WTC11 (cell line): Measurements from ENCODE around the gene CD48. TPM values are rescaled to one million over a fixed set of nuclear protein-coding genes. Genes with fewer than 3 reads are reported as not detected.

ENCODE experiments used
- ATAC-seq: fragments of 200-7000 bp; cut with Tn5 transposase; 2 replicates; pipeline ENCODE4 v1.10.0; 2021; ENCODE audit warnings: mild to moderate bottlenecking, moderate library complexity
- CTCF ChIA-PET: fragments of 300-600 bp; sonication (Branson Sonifier 250); formaldehyde crosslinking; loops from one replicate; lab custom pipeline; 2021; ENCODE audit warnings: antibody characterized with exemption; lab: Charles Lee
- POLR2A ChIA-PET: fragments of 350-600 bp; sonication (Branson Sonifier 250); formaldehyde crosslinking; loops from one replicate; lab custom pipeline; 2021; ENCODE audit warnings: antibody characterized with exemption; lab: Charles Lee
- DNase-seq: peaks from one replicate; pipeline ENCODE4 v3.0.0; 2021; ENCODE audit warnings: low spot score
- H3K27ac Mint-ChIP-seq: 2 replicates; pipeline ENCODE4 v1.8.0; 2021; ENCODE audit warnings: mixed read lengths
- H3K27me3 Mint-ChIP-seq: 2 replicates; pipeline ENCODE4 v1.8.0; 2021; ENCODE audit warnings: low read depth, mild to moderate bottlenecking, moderate library complexity, mixed read lengths
- H3K36me3 Mint-ChIP-seq: 2 replicates; pipeline ENCODE4 v1.8.0; 2021; ENCODE audit warnings: mixed read lengths
- H3K4me1 Mint-ChIP-seq: 2 replicates; pipeline ENCODE4 v1.8.0; 2022; ENCODE audit warnings: mixed read lengths
- H3K4me3 Mint-ChIP-seq: 2 replicates; pipeline ENCODE4 v1.8.0; 2021; ENCODE audit warnings: mild to moderate bottlenecking, moderate library complexity, mixed read lengths
- H3K9me3 Mint-ChIP-seq: 2 replicates; pipeline ENCODE4 v1.8.0; 2021; ENCODE audit warnings: mixed read lengths
- ATF1 ChIP-seq: sonication (generic); formaldehyde crosslinking; IDR thresholded peaks from 2 replicates; pipeline ENCODE4 v1.8.1; 2023; ENCODE audit warnings: mild to moderate bottlenecking, moderate library complexity, missing genetic modification reagents
- CDX4 ChIP-seq: fragments of 250-450 bp; sonication (Bioruptor Pico); IDR thresholded peaks from 2 replicates; pipeline ENCODE4 v1.9.0; 2021; ENCODE audit warnings: moderate library complexity, mild to moderate bottlenecking, inconsistent platforms, borderline replicate concordance
- ESRRA ChIP-seq: sonication (generic); formaldehyde crosslinking; IDR thresholded peaks from 2 replicates; pipeline ENCODE4 v1.8.1; 2022; ENCODE audit warnings: mild to moderate bottlenecking, missing genetic modification reagents, borderline replicate concordance
- FOXK1 ChIP-seq: sonication (generic); formaldehyde crosslinking; IDR thresholded peaks from 2 replicates; pipeline ENCODE4 v1.8.0; 2022; ENCODE audit warnings: mild to moderate bottlenecking, moderate library complexity, missing genetic modification reagents
- FOXP4 ChIP-seq: sonication (generic); formaldehyde crosslinking; IDR thresholded peaks from 2 replicates; pipeline ENCODE4 v1.8.0; 2022; ENCODE audit warnings: mild to moderate bottlenecking, missing genetic modification reagents
- HMGXB4 ChIP-seq: sonication (generic); formaldehyde crosslinking; IDR thresholded peaks from 2 replicates; pipeline ENCODE4 v1.8.1; 2023; ENCODE audit warnings: mild to moderate bottlenecking, moderate library complexity, missing genetic modification reagents
- NR1H2 ChIP-seq: sonication (generic); formaldehyde crosslinking; IDR thresholded peaks from 2 replicates; pipeline ENCODE4 v1.9.0; 2021; ENCODE audit warnings: mild to moderate bottlenecking, moderate library complexity, missing genetic modification reagents
- RELA ChIP-seq: sonication (generic); formaldehyde crosslinking; IDR thresholded peaks from 2 replicates; pipeline ENCODE4 v1.8.1; 2022; ENCODE audit warnings: missing genetic modification reagents, mild to moderate bottlenecking, borderline replicate concordance
- SMAD4 ChIP-seq: sonication (generic); formaldehyde crosslinking; IDR thresholded peaks from 2 replicates; pipeline ENCODE4 v1.8.0; 2022; ENCODE audit warnings: mild to moderate bottlenecking, missing genetic modification reagents
- TEAD4 ChIP-seq: sonication (generic); formaldehyde crosslinking; IDR thresholded peaks from 2 replicates; pipeline ENCODE4 v1.8.0; 2022; ENCODE audit warnings: mild to moderate bottlenecking, missing genetic modification reagents
- USF2 ChIP-seq: sonication (generic); formaldehyde crosslinking; IDR thresholded peaks from 2 replicates; pipeline ENCODE4 v1.8.1; 2023; ENCODE audit warnings: mild to moderate bottlenecking, missing genetic modification reagents, moderate library complexity
- ZMAT4 ChIP-seq: fragments of 250-450 bp; sonication (Bioruptor Pico); IDR thresholded peaks from 2 replicates; pipeline ENCODE4 v1.9.0; 2021; ENCODE audit warnings: mild to moderate bottlenecking
- ZNF138 ChIP-seq: sonication (generic); formaldehyde crosslinking; conservative IDR thresholded peaks from 2 replicates; pipeline ENCODE4 v1.8.1; 2022; ENCODE audit warnings: mild to moderate bottlenecking, moderate library complexity, missing genetic modification reagents
- ZNF416 ChIP-seq: fragments of 250-450 bp; sonication (Bioruptor Pico); IDR thresholded peaks from 2 replicates; pipeline ENCODE4 v1.9.0; 2021; ENCODE audit warnings: mild to moderate bottlenecking, inconsistent platforms
- ZNF532 ChIP-seq: fragments of 250-450 bp; sonication (Bioruptor Pico); IDR thresholded peaks from 2 replicates; pipeline ENCODE4 v1.9.0; 2021; ENCODE audit warnings: mild to moderate bottlenecking, borderline replicate concordance
- total RNA-seq: library from RNA; stranded (reverse); gene quantifications from 3 replicates; pipeline ENCODE4 v1.2.3, GENCODE V29; 2021

CD48 gene
- total RNA-seq, 1 experiment from 2014 or later = 0.66 TPM

GRCh38 chr1:160676869-160677597 is 34.6 kb downstream of the CD48 start:
- Mint-ChIP-seq H3K36me3 (peaks cover 15% of the 10 kb centered on the region), H3K27ac (no peak overlapping the region; the same call in 1 of the 2 replicates), H3K4me3 (no peak overlapping the region), H3K27me3 (no peaks in the 10 kb centered on the region; the same call in 1 of the 2 replicates), H3K9me3 (no peaks in the 10 kb centered on the region), H3K4me1 (peaks cover 14% of the 10 kb centered on the region)
- TF ChIP-seq SMAD4 (no peak), USF2 (CRISPR knock-in tag) (no peak), ZNF532 (CRISPR knock-in tag) (no peak), CDX4 (CRISPR knock-in tag) (no peak), ZNF416 (no peak), NR1H2 (CRISPR knock-in tag) (no peak), HMGXB4 (CRISPR knock-in tag) (no peak), FOXK1 (CRISPR knock-in tag) (no peak), ZNF138 (CRISPR knock-in tag) (no peak), FOXP4 (no peak), ESRRA (CRISPR knock-in tag) (no peak), RELA (CRISPR knock-in tag) (no peak), ATF1 (CRISPR knock-in tag) (no peak), TEAD4 (no peak), ZMAT4 (no peak)
- ChIA-PET POLR2A (no interaction called here), CTCF (interaction anchor here (2.3 kb wide), 1 partner anchor 58 kb away, joined by 12 read pairs; no protein-coding TSS in a partner anchor)
- ATAC-seq (no peak), DNase-seq (no peak)
